Esophagus squamous epithelium (tissue), 5 donors: ENCODE measurements around the gene NUDCD3. TPM values are rescaled to one million over a fixed set of nuclear protein-coding genes. Genes with fewer than 3 reads are reported as not detected.

ENCODE experiments used
- DNase-seq: peaks from one replicate; lab custom pipeline; 2025; lab: John Stamatoyannopoulos, UW
- H3K27ac ChIP-seq, 4 donors: fragments of 200-600 bp; sonication (generic); one replicate each; pipeline ENCODE4 v1.5.1; 2016 to 2019; ENCODE audit warnings: mild to moderate bottlenecking in 1 of 4
- H3K27me3 ChIP-seq, 4 donors: fragments of 200-600 bp; sonication (generic); 1 replicate in 3 of 4; 2 replicates in 1 of 4; pipeline versions ENCODE4 v1.5.1 to v1.6.0; 2017 to 2021; ENCODE audit warnings: antibody characterized with exemption in 1 of 4
- H3K36me3 ChIP-seq, 3 donors: fragments of 200-600 bp; sonication (generic); one replicate each; pipeline ENCODE4 v1.5.1; 2016 to 2019
- H3K4me1 ChIP-seq, 3 donors: fragments of 200-600 bp; sonication (generic); one replicate each; pipeline ENCODE4 v1.5.1; 2017 to 2019
- H3K4me3 ChIP-seq, 4 donors: fragments of 200-600 bp; sonication (generic); 1 replicate in 3 of 4; 2 replicates in 1 of 4; pipeline ENCODE4 v1.5.1; 2016 to 2019; ENCODE audit warnings: mild to moderate bottlenecking in 2 of 4, moderate library complexity in 1 of 4
- H3K9me3 ChIP-seq, 3 donors: fragments of 200-600 bp; sonication (generic); one replicate each; pipeline ENCODE4 v1.5.1; 2016 to 2019
- CTCF ChIP-seq, 6 experiments: fragments of 450-650 bp in 4 of 6; fragments of 200-600 bp in 2 of 6; sonication (generic) in 2 of 6; IDR thresholded peaks; one replicate each; pipeline ENCODE4 v1.5.1; 2016 to 2019; ENCODE audit warnings: antibody characterized with exemption in 6 of 6, mild to moderate bottlenecking in 4 of 6, moderate library complexity in 4 of 6
- POLR2A ChIP-seq, 4 donors: fragments of 450-650 bp; IDR thresholded peaks; one replicate each; pipeline ENCODE4 v1.6.1; 2017; ENCODE audit warnings: antibody characterized with exemption in 4 of 4, mild to moderate bottlenecking in 4 of 4, moderate library complexity in 3 of 4
- WGBS, 2 donors: methylation state at CpG; one replicate each; pipeline ENCODE4 v1.1.5; 2018; 5-methylcytosine and 5-hydroxymethylcytosine counted together
- intact Hi-C: fragments of 100-400 bp; cut with DNase I; formaldehyde crosslinking; loops from one replicate; pipeline ENCODE4 v1.15.0; 2022
- total RNA-seq, 4 donors: library from RNA; depleted of rRNA; stranded (reverse); fragments of >200 nt; gene quantifications; one replicate each; pipeline ENCODE4 v1.1.0, GENCODE V29; 2016
- donor health status: DM: yes; HTN: yes; CAD: no.

The NUDCD3 gene
- total RNA-seq, 4 donors from 2014 or later: 33.5 to 54.0 (median 47.0) TPM

- no peak overlapping the region for H3K27ac ChIP-seq
- WGBS, 2 donors: 77 to 79% methylated on average over 4 of the region's 4 CpGs
These were observed 41.4 kb downstream of the NUDCD3 start for GRCh38 chr7:44448922-44449583.

GRCh38 chr7:44447874-44448425, 42.5 kb downstream of the NUDCD3 start:
- no peak overlapping the region for H3K27ac ChIP-seq
- H3K4me3 ChIP-seq: no peak overlapping the region
- peaks cover 0 to 76% (median 0%) of the 10 kb centered on the region in 3 donors for H3K36me3 ChIP-seq
- TF ChIP-seq CTCF (IDR thresholded peaks at IDR 0.05) (no peak), POLR2A (IDR thresholded peaks at IDR 0.05) (no peak)
- H3K27me3 ChIP-seq: no peaks in the 10 kb centered on the region
- peaks cover 3 to 40% (median 3%) of the 10 kb centered on the region in 3 donors for H3K4me1 ChIP-seq
- H3K9me3 ChIP-seq: no peaks in the 10 kb centered on the region
- intact Hi-C loops: no loop called here
- no peak for DNase-seq
- WGBS, 2 donors: 85 to 89% methylated on average over 3 of the region's 5 CpGs

More at GRCh38 chr7:44448922-44449583, 41.4 kb downstream of the NUDCD3 start:
- peaks cover 0 to 79% (median 0%) of the 10 kb centered on the region in 3 donors for H3K36me3 ChIP-seq
- H3K27me3 ChIP-seq: no peaks in the 10 kb centered on the region
- H3K9me3 ChIP-seq: no peaks in the 10 kb centered on the region
- DNase-seq: no peak
- H3K4me1 ChIP-seq: peaks cover 3 to 40% (median 3%) of the 10 kb centered on the region in 3 donors
- intact Hi-C loops: no loop called here
- TF ChIP-seq CTCF (IDR thresholded peaks at IDR 0.05) (no peak), POLR2A (IDR thresholded peaks at IDR 0.05) (no peak)
- no peak overlapping the region for H3K4me3 ChIP-seq

- no peak for TF ChIP-seq POLR2A (IDR thresholded peaks at IDR 0.05)
- TF ChIP-seq CTCF (IDR thresholded peaks at IDR 0.05): no peak
- no peak overlapping the region for H3K4me3 ChIP-seq
- H3K36me3 ChIP-seq: peaks cover 0 to 58% (median 0%) of the 10 kb centered on the region in 3 donors
- H3K27ac ChIP-seq: peak overlapping the region in 2 of 4 donors; percentile 1 to 53
- intact Hi-C loops: no loop called here
- WGBS, 2 donors: 68 to 75% methylated on average over 2 of the region's 2 CpGs
- peaks cover 3 to 40% (median 3%) of the 10 kb centered on the region in 3 donors for H3K4me1 ChIP-seq
- H3K9me3 ChIP-seq: no peaks in the 10 kb centered on the region
- no peak for DNase-seq
- no peaks in the 10 kb centered on the region for H3K27me3 ChIP-seq
These were observed 44.3 kb downstream of the NUDCD3 start for GRCh38 chr7:44445986-44446671.

GRCh38 chr7:44441079-44441478, 49.4 kb downstream of the NUDCD3 start:
- intact Hi-C loops: no loop called here
- DNase-seq: no peak
- H3K4me3 ChIP-seq: no peak overlapping the region

More at GRCh38 chr7:44441079-44441478, 49.4 kb downstream of the NUDCD3 start:
- Histone ChIP-seq H3K4me1 (peaks cover 0 to 12% (median 3%) of the 10 kb centered on the region in 3 donors), H3K36me3 (peaks cover 0 to 29% (median 0%) of the 10 kb centered on the region in 3 donors), H3K27ac (no peak overlapping the region), H3K9me3 (no peaks in the 10 kb centered on the region), H3K27me3 (no peaks in the 10 kb centered on the region)
- WGBS, 2 donors: 83 to 86% methylated on average over 3 of the region's 3 CpGs
- TF ChIP-seq CTCF (IDR thresholded peaks at IDR 0.05): no peak
- no peak for TF ChIP-seq POLR2A (IDR thresholded peaks at IDR 0.05)
